Type B pancreatic cell (in vitro differentiated cells): ENCODE results near the gene DHRS7B. TPM values are rescaled to one million over a fixed set of nuclear protein-coding genes. Genes with fewer than 3 reads are reported as not detected.
"Not testable (repeated sequence)": the region's sequence is repeated elsewhere in the genome, so short reads cannot be mapped to it uniquely, and the experiment has no call there.

ENCODE experiments used
- DNase-seq: peaks from one replicate; pipeline ENCODE4 v3.0.0; 2021; ENCODE audit warnings: mixed read lengths; ENCODE audit not compliant: unreplicated experiment; ENCODE audit errors: extremely low spot score
- H3K27ac Mint-ChIP-seq: 2 replicates; pipeline ENCODE4 v1.8.0; 2021; ENCODE audit warnings: mild to moderate bottlenecking, mixed read lengths
- H3K27me3 Mint-ChIP-seq: 2 replicates; pipeline ENCODE4 v1.8.0; 2021; ENCODE audit warnings: mixed read lengths
- H3K36me3 Mint-ChIP-seq: 2 replicates; pipeline ENCODE4 v1.8.0; 2021; ENCODE audit warnings: mixed read lengths
- H3K4me1 Mint-ChIP-seq: one replicate; pipeline ENCODE4 v1.8.0; 2021; ENCODE audit warnings: mixed read lengths; ENCODE audit not compliant: unreplicated experiment
- H3K4me3 Mint-ChIP-seq: 2 replicates; pipeline ENCODE4 v1.8.0; 2021; ENCODE audit warnings: mild to moderate bottlenecking, mixed read lengths
- H3K9me3 Mint-ChIP-seq: 2 replicates; pipeline ENCODE4 v1.8.0; 2021; ENCODE audit warnings: mixed read lengths
- CTCF ChIP-seq: fragments of 200-600 bp; sonication (generic); conservative IDR thresholded peaks from 2 replicates; pipeline ENCODE4 v1.5.0; 2021; ENCODE audit warnings: antibody characterized with exemption, mild to moderate bottlenecking
- total RNA-seq: library from RNA; stranded (reverse); gene quantifications from 2 replicates; pipeline ENCODE4 v1.2.1, GENCODE V29; 2021; ENCODE audit warnings: low replicate concordance

DHRS7B gene
- total RNA-seq, 1 donor from 2014 or later = 17.5 TPM

GRCh38 chr17:21185061-21185460, 58.3 kb downstream of the DHRS7B start:
- no peak for DNase-seq
- H3K36me3 Mint-ChIP-seq = peaks cover 18% of the 10 kb centered on the region
- no peak overlapping the region for H3K27ac Mint-ChIP-seq
- H3K4me3 Mint-ChIP-seq = no peak overlapping the region
- H3K9me3 Mint-ChIP-seq = no peaks in the 10 kb centered on the region
- no peaks in the 10 kb centered on the region for H3K4me1 Mint-ChIP-seq
- H3K27me3 Mint-ChIP-seq = no peaks in the 10 kb centered on the region
- TF ChIP-seq CTCF = no peak

GRCh38 chr17:21186399-21187187, 59.8 kb downstream of the DHRS7B start:
- H3K4me3 Mint-ChIP-seq = no peak overlapping the region
- DNase-seq = no peak
- peaks cover 23% of the 10 kb centered on the region for H3K36me3 Mint-ChIP-seq
- TF ChIP-seq CTCF = no peak
- H3K9me3 Mint-ChIP-seq = no peaks in the 10 kb centered on the region
- H3K27ac Mint-ChIP-seq = no peak overlapping the region
- no peaks in the 10 kb centered on the region for H3K27me3 Mint-ChIP-seq
- no peaks in the 10 kb centered on the region for H3K4me1 Mint-ChIP-seq

- H3K4me3 Mint-ChIP-seq = no peak overlapping the region
- H3K9me3 Mint-ChIP-seq = no peaks in the 10 kb centered on the region
- H3K4me1 Mint-ChIP-seq = peaks cover 4% of the 10 kb centered on the region
- no peaks in the 10 kb centered on the region for H3K27me3 Mint-ChIP-seq
- DNase-seq = no peak
- peaks cover 26% of the 10 kb centered on the region for H3K36me3 Mint-ChIP-seq
- H3K27ac Mint-ChIP-seq = no peak overlapping the region
- TF ChIP-seq CTCF = no peak
Observed at GRCh38 chr17:21189361-21189760, 62.6 kb downstream of the DHRS7B start.

GRCh38 chr17:21190078-21190477, 63.3 kb downstream of the DHRS7B start:
- no peak overlapping the region for H3K4me3 Mint-ChIP-seq
- no peaks in the 10 kb centered on the region for H3K27me3 Mint-ChIP-seq
- no peaks in the 10 kb centered on the region for H3K9me3 Mint-ChIP-seq
- peaks cover 10% of the 10 kb centered on the region for H3K4me1 Mint-ChIP-seq
- no peak overlapping the region for H3K27ac Mint-ChIP-seq
- peaks cover 23% of the 10 kb centered on the region for H3K36me3 Mint-ChIP-seq
- TF ChIP-seq CTCF = no peak
- DNase-seq = no peak

GRCh38 chr17:21191698-21192097, 64.9 kb downstream of the DHRS7B start:
- TF ChIP-seq CTCF = no peak
- H3K9me3 Mint-ChIP-seq = no peaks in the 10 kb centered on the region
- DNase-seq = no peak
- H3K4me1 Mint-ChIP-seq = peaks cover 10% of the 10 kb centered on the region
- no peaks in the 10 kb centered on the region for H3K27me3 Mint-ChIP-seq
- no peak overlapping the region for H3K27ac Mint-ChIP-seq
- H3K36me3 Mint-ChIP-seq = peaks cover 17% of the 10 kb centered on the region
- H3K4me3 Mint-ChIP-seq = no peak overlapping the region

GRCh38 chr17:21192414-21192813, 65.7 kb downstream of the DHRS7B start:
- H3K36me3 Mint-ChIP-seq = peaks cover 16% of the 10 kb centered on the region
- not testable (repeated sequence) for H3K27ac Mint-ChIP-seq

More at GRCh38 chr17:21192414-21192813, 65.7 kb downstream of the DHRS7B start:
- H3K4me3 Mint-ChIP-seq, DNase-seq, H3K9me3 Mint-ChIP-seq, H3K27me3 Mint-ChIP-seq: not testable (repeated sequence)
- peaks cover 10% of the 10 kb centered on the region for H3K4me1 Mint-ChIP-seq
